Measurements from ENCODE around the gene LIM2. TPM values are rescaled to one million over a fixed set of nuclear protein-coding genes. Genes with fewer than 3 reads are reported as not detected.

Gene LIM2
- total and polyA plus RNA-seq, 2 of the 8 experiments (the other 6 are each of a cell fraction or from before 2014, with no cell fraction given) = not detected

- Histone ChIP-seq H2BK15ac (ENCODE audit: low read length) (no peak overlapping the region), H4K20me1 (replicated peaks in 1 of 2; ENCODE audit: control insufficient read depth in 1 of 2, insufficient read depth in 2 of 2, low read length in 2 of 2) (no peaks in the 10 kb centered on the region), H3K9me3 (ENCODE audit: insufficient read depth in 2 of 2, low read depth in 1 of 2, low read length in 1 of 2) (peaks cover 9 to 18% of the 10 kb centered on the region in 2 experiments; a peak in 3 of 4 replicates), H3K23me2 (ENCODE audit: low read depth, low read length) (peaks cover 2% of the 10 kb centered on the region; the same call in 1 of the 2 replicates), H2AK5ac (ENCODE audit: low read depth, low read length) (no peak overlapping the region), H3K56ac (replicated peaks; ENCODE audit: insufficient read length, low read depth, low read length) (no peak overlapping the region), H2BK12ac (ENCODE audit: low read depth, low read length) (no peak overlapping the region), H3K36me3 (ENCODE audit: control insufficient read depth in 2 of 4, insufficient read depth in 4 of 4, low read length in 3 of 4) (peaks cover 0 to 7% (median 2%) of the 10 kb centered on the region in 4 experiments; a peak in 2 of 8 replicates), H3K79me2 (ENCODE audit: control insufficient read depth in 1 of 2, insufficient read depth in 2 of 2, low read length in 2 of 2) (no peaks in the 10 kb centered on the region), H4K91ac (replicated peaks; ENCODE audit: insufficient read length, low read length) (no peak overlapping the region), H2AFZ (ENCODE audit: low read length) (no peak overlapping the region), H3K27me3 (replicated peaks in 1 of 4; ENCODE audit: control insufficient read depth in 3 of 4, extremely low read depth in 1 of 4, insufficient read depth in 3 of 4, low read length in 3 of 4) (no peaks in the 10 kb centered on the region), H3K14ac (ENCODE audit: insufficient read length) (no peak overlapping the region), H3K4me3 (ENCODE audit: extremely low read depth in 1 of 4, insufficient read depth in 2 of 4, low read depth in 3 of 4, low read length in 4 of 4) (no peak overlapping the region), H4K8ac (ENCODE audit: extremely low read depth, insufficient read depth, low read length) (no peak overlapping the region), H2BK120ac (replicated peaks; ENCODE audit: low read depth, low read length) (no peak overlapping the region), H3K27ac (ENCODE audit: low read depth, low read length) (no peak overlapping the region), H3K4ac (replicated peaks; ENCODE audit: insufficient read length, low read depth, low read length) (no peak overlapping the region), H3K9ac (replicated peaks in 1 of 4; ENCODE audit: extremely low read depth in 1 of 4, low read depth in 3 of 4, low read length in 3 of 4) (no peak overlapping the region), H2BK5ac (ENCODE audit: low read depth, low read length) (0 out of 2 replicates have a peak overlapping the region, but pooled peaks have one; percentile 32), H3K18ac (ENCODE audit: extremely low read depth, low read length) (no peak overlapping the region; the same call in 1 of the 2 replicates), H3K4me2 (ENCODE audit: insufficient read depth in 1 of 2, low read depth in 2 of 2, low read length in 2 of 2) (no peak overlapping the region), H4K5ac (ENCODE audit: insufficient read length, low read depth, low read length) (no peak overlapping the region), H3K79me1 (ENCODE audit: low read depth, low read length) (no peaks in the 10 kb centered on the region), H3K23ac (ENCODE audit: insufficient read length) (no peak overlapping the region), H3K4me1 (replicated peaks in 1 of 4; ENCODE audit: control insufficient read depth in 3 of 4, insufficient read depth in 4 of 4, low read length in 3 of 4) (peaks cover 0 to 13% (median 4%) of the 10 kb centered on the region in 4 experiments; a peak in 6 of 7 replicates), H2BK20ac (ENCODE audit: low read length) (no peak overlapping the region)
- ChIA-PET CTCF (ENCODE audit: partially characterized antibody) (interaction anchor here (0.6 to 7.5 kb wide), 21 partner anchors 11 to 576 kb away, joined by 3 to 74 read pairs (median 4); partner anchors contain the start of genes CLDND2, SIGLEC10 and VSIG10L), POLR2A (ENCODE audit: partially characterized antibody) (interaction anchor here (1.0 to 2.1 kb wide), 3 partner anchors 10 to 42 kb away, joined by 3 to 9 read pairs (median 4); partner anchors contain the start of genes ETFB and SIGLEC10)
- TF ChIP-seq RBBP5 (IDR thresholded peaks at IDR 0.05; ENCODE audit: borderline replicate concordance, low read depth, low read length) = no peak
- TF ChIP-seq JUN (IDR thresholded peaks at IDR 0.05; ENCODE audit: low read depth, low read length) = no peak
- TF ChIP-seq RAD21 (IDR thresholded peaks at IDR 0.05 in 1 of 2, conservative IDR thresholded peaks at IDR 0.05 in 1 of 2; ENCODE audit: low read depth in 2 of 2, low read length in 2 of 2) = peak; percentile 54 to 69
- peak; percentile 7 to 77 (median 64) for TF ChIP-seq CTCF (IDR thresholded peaks at IDR 0.05; ENCODE audit: control extremely low read depth in 1 of 3, insufficient read depth in 1 of 3, low read depth in 1 of 3, low read length in 3 of 3)
- no peak for TF ChIP-seq TEAD4 (IDR thresholded peaks at IDR 0.05; ENCODE audit: low read depth, low read length)
- TF ChIP-seq RNF2 (IDR thresholded peaks at IDR 0.05; ENCODE audit: borderline replicate concordance, low read depth, low read length, missing control alignments, poor library complexity, severe bottlenecking) = no peak
- TF ChIP-seq YY1 (IDR thresholded peaks at IDR 0.05; ENCODE audit: low read depth, low read length) = no peak
- TF ChIP-seq TAF1 (IDR thresholded peaks at IDR 0.05; ENCODE audit: low read depth, low read length) = no peak
- 56% methylated on average over 6 of the region's 6 CpGs; no CpG with 5 or more reads in 1 of the 2 experiments for WGBS, 2 experiments (ENCODE audit: extremely low coverage in 1 of 2, insufficient coverage in 1 of 2, insufficient read length in 1 of 2, insufficient replicate concordance in 2 of 2, low coverage in 1 of 2, low lambda C conversion rate in 2 of 2, missing lambda C conversion rate in 1 of 2)
- no peak for FAIRE-seq
- no peak for DNase-seq (ENCODE audit: low read depth in 1 of 2, low spot score in 2 of 2)
Measured at GRCh38 chr19:51407511-51408131, 19.8 kb upstream of the LIM2 start.

Measured in H1 (cell line).